Measurements from ENCODE around the gene LMO1. TPM values are rescaled to one million over a fixed set of nuclear protein-coding genes. Genes with fewer than 3 reads are reported as not detected.

LMO1 gene
- total and polyA plus RNA-seq, 10 of the 15 experiments (the other 5 are each of a cell fraction or from before 2014, with no cell fraction given) = not detected

DNA sequence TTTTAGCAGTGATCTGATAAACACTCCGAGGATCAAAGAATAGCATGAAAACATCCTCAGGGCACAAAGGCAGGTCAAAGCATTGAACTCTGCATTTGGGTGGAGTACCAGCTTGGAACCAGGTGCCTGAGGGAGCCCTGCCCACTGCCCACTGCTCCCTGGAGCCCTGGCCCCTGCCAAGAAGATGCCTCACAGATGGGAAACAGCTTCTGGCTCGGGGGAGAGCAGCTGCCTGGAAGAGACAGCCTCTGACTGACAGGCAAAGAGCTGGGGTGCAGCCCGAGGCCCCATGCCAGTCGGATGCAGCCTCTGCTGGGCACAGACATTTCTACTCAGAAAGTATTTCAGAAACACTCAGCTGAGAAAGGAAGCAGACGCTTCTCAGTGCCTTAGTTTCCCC, 13.2 kb downstream of the LMO1 start:
- FAIRE-seq (no peak), ATAC-seq (no peak), DNase-seq (ENCODE audit: low read depth, low spot score) (no peak)
- H3K9ac ChIP-seq (ENCODE audit: control insufficient read depth, insufficient read depth, low read length) = no peak overlapping the region
- H3K79me2 ChIP-seq (ENCODE audit: control insufficient read depth, insufficient read depth, low read length) = no peaks in the 10 kb centered on the region
- ChIA-PET POLR2A (no interaction called here), RAD21 (ENCODE audit: unreplicated experiment) (no interaction called here), SMC1A (ENCODE audit: uncharacterized antibody, unreplicated experiment) (no interaction called here), CTCF (interaction anchor here (1.4 to 2.7 kb wide), 3 partner anchors 13 to 312 kb away, joined by 3 to 13 read pairs (median 5); partner anchors contain the start of gene LMO1)
- no peaks in the 10 kb centered on the region for H3K36me3 ChIP-seq (ENCODE audit: control insufficient read depth in 2 of 2, insufficient read depth in 2 of 2, low read length in 1 of 2)
- intact Hi-C loops (cut with micrococcal nuclease; ENCODE audit: unreplicated experiment) = no loop called here
- no peaks in the 10 kb centered on the region for H3K4me1 ChIP-seq (ENCODE audit: control insufficient read depth, insufficient read depth, low read length)
- no peak for TF ChIP-seq TCF7 (IDR thresholded peaks at IDR 0.05; ENCODE audit: borderline replicate concordance)
- TF ChIP-seq, protein P1, sequence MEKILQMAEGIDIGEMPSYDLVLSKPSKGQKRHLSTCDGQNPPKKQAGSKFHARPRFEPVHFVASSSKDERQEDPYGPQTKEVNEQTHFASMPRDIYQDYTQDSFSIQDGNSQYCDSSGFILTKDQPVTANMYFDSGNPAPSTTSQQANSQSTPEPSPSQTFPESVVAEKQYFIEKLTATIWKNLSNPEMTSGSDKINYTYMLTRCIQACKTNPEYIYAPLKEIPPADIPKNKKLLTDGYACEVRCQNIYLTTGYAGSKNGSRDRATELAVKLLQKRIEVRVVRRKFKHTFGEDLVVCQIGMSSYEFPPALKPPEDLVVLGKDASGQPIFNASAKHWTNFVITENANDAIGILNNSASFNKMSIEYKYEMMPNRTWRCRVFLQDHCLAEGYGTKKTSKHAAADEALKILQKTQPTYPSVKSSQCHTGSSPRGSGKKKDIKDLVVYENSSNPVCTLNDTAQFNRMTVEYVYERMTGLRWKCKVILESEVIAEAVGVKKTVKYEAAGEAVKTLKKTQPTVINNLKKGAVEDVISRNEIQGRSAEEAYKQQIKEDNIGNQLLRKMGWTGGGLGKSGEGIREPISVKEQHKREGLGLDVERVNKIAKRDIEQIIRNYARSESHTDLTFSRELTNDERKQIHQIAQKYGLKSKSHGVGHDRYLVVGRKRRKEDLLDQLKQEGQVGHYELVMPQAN (conservative IDR thresholded peaks at IDR 0.05) = no peak
- TF ChIP-seq PAX5 (IDR thresholded peaks at IDR 0.05; ENCODE audit: borderline replicate concordance, low read depth, low read length) = no peak
- TF ChIP-seq, protein P2, sequence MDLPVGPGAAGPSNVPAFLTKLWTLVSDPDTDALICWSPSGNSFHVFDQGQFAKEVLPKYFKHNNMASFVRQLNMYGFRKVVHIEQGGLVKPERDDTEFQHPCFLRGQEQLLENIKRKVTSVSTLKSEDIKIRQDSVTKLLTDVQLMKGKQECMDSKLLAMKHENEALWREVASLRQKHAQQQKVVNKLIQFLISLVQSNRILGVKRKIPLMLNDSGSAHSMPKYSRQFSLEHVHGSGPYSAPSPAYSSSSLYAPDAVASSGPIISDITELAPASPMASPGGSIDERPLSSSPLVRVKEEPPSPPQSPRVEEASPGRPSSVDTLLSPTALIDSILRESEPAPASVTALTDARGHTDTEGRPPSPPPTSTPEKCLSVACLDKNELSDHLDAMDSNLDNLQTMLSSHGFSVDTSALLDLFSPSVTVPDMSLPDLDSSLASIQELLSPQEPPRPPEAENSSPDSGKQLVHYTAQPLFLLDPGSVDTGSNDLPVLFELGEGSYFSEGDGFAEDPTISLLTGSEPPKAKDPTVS (IDR thresholded peaks at IDR 0.05; ENCODE audit: low read depth, low read length) = no peak
- no peak for TF ChIP-seq RELA (IDR thresholded peaks at IDR 0.05; ENCODE audit: borderline replicate concordance, partially characterized antibody)
- TF ChIP-seq MEF2A (IDR thresholded peaks at IDR 0.05; ENCODE audit: insufficient read depth, low read depth, low read length) = no peak
- no peak for TF ChIP-seq MEF2B (IDR thresholded peaks at IDR 0.05; ENCODE audit: partially characterized antibody, poor library complexity, severe bottlenecking)
- no peak for TF ChIP-seq TCF12 (IDR thresholded peaks at IDR 0.05; ENCODE audit: low read depth, low read length)
- TF ChIP-seq RAD21 (IDR thresholded peaks at IDR 0.05; ENCODE audit: insufficient read depth, low read depth, low read length) = no peak
- TF ChIP-seq SREBF2 (IDR thresholded peaks at IDR 0.05; ENCODE audit: low read length) = no peak
- TF ChIP-seq ETV6 (conservative IDR thresholded peaks at IDR 0.05 in 1 of 2, IDR thresholded peaks at IDR 0.05 in 1 of 2; ENCODE audit: borderline replicate concordance in 1 of 2, low read depth in 1 of 2) = no peak
- TF ChIP-seq CBX5 (IDR thresholded peaks at IDR 0.05; ENCODE audit: low read depth) = no peak
- no peak for TF ChIP-seq SMC3 (IDR thresholded peaks at IDR 0.05; ENCODE audit: borderline replicate concordance, low read length)
- TF ChIP-seq, protein P3, sequence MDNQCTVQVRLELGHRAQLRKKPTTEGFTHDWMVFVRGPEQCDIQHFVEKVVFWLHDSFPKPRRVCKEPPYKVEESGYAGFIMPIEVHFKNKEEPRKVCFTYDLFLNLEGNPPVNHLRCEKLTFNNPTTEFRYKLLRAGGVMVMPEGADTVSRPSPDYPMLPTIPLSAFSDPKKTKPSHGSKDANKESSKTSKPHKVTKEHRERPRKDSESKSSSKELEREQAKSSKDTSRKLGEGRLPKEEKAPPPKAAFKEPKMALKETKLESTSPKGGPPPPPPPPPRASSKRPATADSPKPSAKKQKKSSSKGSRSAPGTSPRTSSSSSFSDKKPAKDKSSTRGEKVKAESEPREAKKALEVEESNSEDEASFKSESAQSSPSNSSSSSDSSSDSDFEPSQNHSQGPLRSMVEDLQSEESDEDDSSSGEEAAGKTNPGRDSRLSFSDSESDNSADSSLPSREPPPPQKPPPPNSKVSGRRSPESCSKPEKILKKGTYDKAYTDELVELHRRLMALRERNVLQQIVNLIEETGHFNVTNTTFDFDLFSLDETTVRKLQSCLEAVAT (IDR thresholded peaks at IDR 0.05) = no peak
- no peak overlapping the region for H3K27ac ChIP-seq (ENCODE audit: control insufficient read depth, insufficient read depth)
- in situ Hi-C loops (cut with MboI) = no loop called here
- peaks cover 0 to 2% of the 10 kb centered on the region in 2 experiments; a peak in 2 of 4 replicates for H3K27me3 ChIP-seq (replicated peaks in 1 of 2; ENCODE audit: control insufficient read depth in 2 of 2, insufficient read depth in 2 of 2, low read length in 1 of 2)
- H3K9me3 ChIP-seq (replicated peaks; ENCODE audit: control insufficient read depth, insufficient read depth, low read length) = no peaks in the 10 kb centered on the region
- WGBS (ENCODE audit: insufficient coverage, insufficient replicate concordance, low lambda C conversion rate, missing lambda C conversion rate) = 18% methylated on average over 5 of the region's 5 CpGs
- BruUV-seq (replicated peaks) = no TSS peak
- no peak overlapping the region for H2AFZ ChIP-seq (ENCODE audit: control insufficient read depth, low read depth, low read length)
- no peak overlapping the region for H3K4me3 ChIP-seq
- no peaks in the 10 kb centered on the region for H4K20me1 ChIP-seq (ENCODE audit: control insufficient read depth, insufficient read depth)
- no peak overlapping the region for H3K4me2 ChIP-seq (ENCODE audit: control insufficient read depth, insufficient read depth)

Measured in GM12878 (cell line).